K562 (cell line): ENCODE data around the gene CELF4. TPM values are rescaled to one million over a fixed set of nuclear protein-coding genes. Genes with fewer than 3 reads are reported as not detected.

ENCODE experiments used
- CCNT2 ChIP-seq: IDR thresholded peaks from 2 replicates; pipeline ENCODE4 v1.6.1; 2011; ENCODE audit warnings: borderline replicate concordance, low read depth, mild to moderate bottlenecking, moderate library complexity, mixed read lengths, low read length; ENCODE audit not compliant: insufficient read length; ENCODE audit errors: extremely low read depth
- CREB3L1 ChIP-seq: fragments of 450-650 bp; IDR thresholded peaks from 2 replicates; pipeline ENCODE4 v1.6.1; 2014; ENCODE audit warnings: low read depth, mild to moderate bottlenecking, moderate library complexity, borderline replicate concordance
- CREM ChIP-seq: IDR thresholded peaks from 2 replicates; pipeline ENCODE4 v1.6.1; 2014; ENCODE audit warnings: antibody characterized with exemption, low read depth
- ELK1 ChIP-seq: sonication (generic); formaldehyde crosslinking; IDR thresholded peaks from 2 replicates; pipeline ENCODE4 v1.8.1; 2022; ENCODE audit warnings: missing genetic modification reagents
- HMGN3 ChIP-seq: IDR thresholded peaks from 2 replicates; pipeline ENCODE4 v1.6.1; 2011; ENCODE audit warnings: borderline replicate concordance, low read depth, mild to moderate bottlenecking, mixed read lengths, low read length; ENCODE audit not compliant: insufficient read length; ENCODE audit errors: extremely low read depth
- HOMEZ ChIP-seq: fragments of 250-450 bp; sonication (Bioruptor Pico); IDR thresholded peaks from 2 replicates; pipeline ENCODE4 v1.4.0; 2020; ENCODE audit warnings: mild to moderate bottlenecking, moderate library complexity
- MAZ ChIP-seq, 2 experiments: fragments of 450-650 bp in 1 of 2; sonication (generic) in 1 of 2; formaldehyde crosslinking; IDR thresholded peaks in 1 of 2; conservative IDR thresholded peaks in 1 of 2; 2 replicates each; pipeline versions ENCODE4 v1.4.0 to v1.5.0; 2020; ENCODE audit warnings: mild to moderate bottlenecking in 1 of 2, missing genetic modification reagents in 1 of 2
- MCM7 ChIP-seq, 2 experiments: fragments of 450-650 bp; IDR thresholded peaks; 2 replicates each; pipeline ENCODE4 v1.6.1; 2016 to 2018
- MYBL2 ChIP-seq, 2 experiments: fragments of 450-650 bp in 1 of 2; sonication (generic) in 1 of 2; formaldehyde crosslinking in 1 of 2; IDR thresholded peaks; 2 replicates each; pipeline versions ENCODE4 v1.6.1 to v1.8.1; 2017 to 2022; ENCODE audit warnings: borderline replicate concordance in 1 of 2, inconsistent platforms in 1 of 2, low read depth in 1 of 2, mild to moderate bottlenecking in 1 of 2, missing genetic modification reagents in 1 of 2, moderate library complexity in 1 of 2
- NR2C2 ChIP-seq, 2 experiments: fragments of 200-800 bp in 1 of 2; sonication (Bioruptor generic) in 1 of 2; sonication (generic) in 1 of 2; formaldehyde crosslinking in 1 of 2; IDR thresholded peaks; 2 replicates each; pipeline versions ENCODE4 v1.6.1 to v1.8.0; 2016 to 2022; ENCODE audit warnings: mild to moderate bottlenecking in 1 of 2, missing compliant biosample characterization in 1 of 2, missing genetic modification characterization in 1 of 2, missing genetic modification reagents in 1 of 2
- POLR2G ChIP-seq: fragments of 200-400 bp; formaldehyde crosslinking; IDR thresholded peaks from 2 replicates; pipeline ENCODE4 v1.6.1; 2017; ENCODE audit warnings: low read depth, mild to moderate bottlenecking, antibody characterized with exemption, low read length, moderate library complexity
- TEAD1 ChIP-seq, 2 experiments: fragments of 450-650 bp in 1 of 2; sonication (generic) in 1 of 2; formaldehyde crosslinking; IDR thresholded peaks; 2 replicates each; pipeline versions ENCODE4 v1.4.0 to v1.8.0; 2020 to 2022; ENCODE audit warnings: mild to moderate bottlenecking in 2 of 2, missing genetic modification reagents in 1 of 2
- ZBTB5 ChIP-seq: fragments of 450-650 bp; IDR thresholded peaks from 2 replicates; pipeline ENCODE4 v1.6.1; 2017; ENCODE audit warnings: antibody characterized with exemption
- ZNF146 ChIP-seq: IDR thresholded peaks from one replicate; pipeline ENCODE4 v1.6.1; 2018; ENCODE audit warnings: missing compliant biosample characterization; ENCODE audit not compliant: unreplicated experiment
- ZNF277 ChIP-seq: fragments of 250-450 bp; sonication (Bioruptor Pico); IDR thresholded peaks from 2 replicates; pipeline ENCODE4 v1.8.0; 2022; ENCODE audit warnings: inconsistent platforms, mild to moderate bottlenecking, moderate library complexity, borderline replicate concordance
- ZNF444 ChIP-seq: fragments of 250-450 bp; sonication (Bioruptor Pico); IDR thresholded peaks from 2 replicates; pipeline ENCODE4 v1.4.0; 2020; ENCODE audit warnings: mild to moderate bottlenecking, moderate library complexity
- ZNF589 ChIP-seq: fragments of 200-800 bp; sonication (Bioruptor generic); IDR thresholded peaks from 2 replicates; pipeline ENCODE4 v1.6.1; 2016; ENCODE audit warnings: low read depth, missing genetic modification characterization, missing compliant biosample characterization
- polyA plus RNA-seq, 8 experiments: library from polyadenylated mRNA; depleted of rRNA in 4 of 8; stranded (reverse) in 5 of 8; unstranded in 3 of 8; fragments of >200 nt; fragmentation: Nextera tagmentation in 2 of 8; fragmentation: Illumina TruSeq in 1 of 8; extraction: Ambion mirVana in 2 of 8; extraction: Trizol in 1 of 8; gene quantifications; 2 replicates each; pipeline versions ENCODE4 v1.2.1 to v1.2.3, GENCODE V29; 2011 to 2014; ENCODE audit warnings: inconsistent platforms in 1 of 8, missing spikeins in 1 of 8
- total RNA-seq, 7 experiments: library from RNA; depleted of rRNA in 6 of 7; stranded (reverse); fragments of >200 nt in 6 of 7; fragmentation: Illumina TruSeq in 2 of 7; extraction: Trizol in 2 of 7; gene quantifications; 2 replicates each; pipeline versions ENCODE4 v1.2.1 to v1.2.3, GENCODE V29; 2011 to 2021; ENCODE audit warnings: low replicate concordance in 1 of 7

The CELF4 gene
- total and polyA plus RNA-seq, 9 of the 15 experiments (the other 6 are each of a cell fraction or from before 2014, with no cell fraction given): 0.04 to 0.24 (median 0.07) TPM; not detected in 3

- TF ChIP-seq ZNF589 (CRISPR knock-in tag) (no peak), MCM7 (IDR thresholded peaks at IDR 0.05) (no peak), HMGN3 (peak; percentile 15), ZNF277 (no peak), TEAD1 (CRISPR knock-in tag; IDR thresholded peaks at IDR 0.05) (no peak), CREB3L1 (no peak), CCNT2 (peak; percentile 11), CREM (peak; percentile 72), HOMEZ (CRISPR knock-in tag) (no peak), MAZ (CRISPR knock-in tag; conservative IDR thresholded peaks at IDR 0.05 in 1 of 2, IDR thresholded peaks at IDR 0.05 in 1 of 2) (no peak), POLR2G (peak; percentile 61), ZBTB5 (no peak), ZNF444 (CRISPR knock-in tag) (no peak), ZNF146 (CRISPR knock-in tag) (no peak), NR2C2 (CRISPR knock-in tag; IDR thresholded peaks at IDR 0.05) (no peak), NR2C2 (tag; IDR thresholded peaks at IDR 0.05) (peak; percentile 59), ELK1 (no peak), MYBL2 (IDR thresholded peaks at IDR 0.05; ENCODE audit: low read depth) (no peak), MYBL2 (CRISPR knock-in tag; IDR thresholded peaks at IDR 0.05; ENCODE audit: borderline replicate concordance) (no peak)
Observed at GRCh38 chr18:37253394-37254235, 312.0 kb downstream of the CELF4 start (continued).
